HepG2 (cell line): ENCODE measurements around the gene FOXE3. TPM values are rescaled to one million over a fixed set of nuclear protein-coding genes. Genes with fewer than 3 reads are reported as not detected.

Source experiments
- ATAC-seq: fragments of 200-7000 bp; cut with Tn5 transposase; 3 replicates; pipeline ENCODE4 v1.9.1; 2020; ENCODE audit warnings: mild to moderate bottlenecking, moderate library complexity
- BruUV-seq: library from RNA; stranded (reverse); fragments of 400-500 nt; replicated peaks from 2 replicates; lab custom pipeline; 2021; lab: Mats Ljungman, UMichigan
- CTCF ChIA-PET: fragments of 300-600 bp; formaldehyde crosslinking; extraction: SDS; loops from one replicate; lab custom pipeline; 2021; ENCODE audit warnings: low total read pairs, inconsistent platforms, low intra/inter-chr PET ratio; lab: Yijun Ruan, JAX
- POLR2A ChIA-PET: fragments of 350-600 bp; sonication (Branson Sonifier 250); formaldehyde crosslinking; loops from one replicate; lab custom pipeline; 2020; ENCODE audit warnings: antibody characterized with exemption, inconsistent platforms; lab: Yijun Ruan, JAX
- DNase-seq: peaks from one replicate; pipeline ENCODE4 v3.0.0-alpha.2; 2015; ENCODE audit warnings: low spot score
- FAIRE-seq: peaks from 3 replicates; lab custom pipeline; 2011; peaks lifted over from hg19 to GRCh38; lab: Jason Lieb, UNC
- H2AFZ ChIP-seq: one replicate; pipeline ENCODE4 v1.6.1; 2011; ENCODE audit warnings: low read length, inconsistent platforms
- H3K27ac ChIP-seq: fragments of 300-600 bp; 3 replicates; pipeline ENCODE4 v1.8.0; 2011; ENCODE audit warnings: mixed run types, mild to moderate bottlenecking, mixed read lengths, low read length, inconsistent platforms; ENCODE audit not compliant: insufficient read depth; ENCODE audit errors: extremely low read length
- H3K27me3 ChIP-seq, 2 experiments: fragments of 200-600 bp in 1 of 2; 2 replicates in 1 of 2; 3 replicates in 1 of 2; pipeline versions ENCODE4 v1.6.0 to v1.8.0; 2011; ENCODE audit warnings: low read length in 2 of 2, mild to moderate bottlenecking in 2 of 2, moderate library complexity in 2 of 2, inconsistent platforms in 1 of 2; ENCODE audit not compliant: insufficient read depth in 2 of 2, control insufficient read depth in 1 of 2
- H3K36me3 ChIP-seq, 2 experiments: fragments of 200-600 bp in 1 of 2; replicated peaks in 1 of 2; 2 replicates in 1 of 2; 3 replicates in 1 of 2; pipeline versions ENCODE4 v1.5.1 to v1.8.0; 2011; ENCODE audit warnings: low read length in 2 of 2, inconsistent platforms in 1 of 2; ENCODE audit not compliant: insufficient read depth in 2 of 2, control insufficient read depth in 1 of 2
- H3K4me1 ChIP-seq: 2 replicates; pipeline ENCODE4 v1.5.1; 2012; ENCODE audit warnings: low read length, inconsistent platforms; ENCODE audit not compliant: insufficient read depth
- H3K4me2 ChIP-seq: 2 replicates; pipeline ENCODE4 v1.6.0; 2011; ENCODE audit warnings: low read depth, low read length, inconsistent platforms
- H3K4me3 ChIP-seq, 3 experiments: fragments of 200-600 bp in 1 of 3; sonication (generic), shearing (Covaris generic) in 1 of 3; replicated peaks in 1 of 3; 2 replicates each; pipeline ENCODE4 v1.5.1; 2011 to 2016; ENCODE audit warnings: low read length in 3 of 3, inconsistent platforms in 2 of 3, low read depth in 2 of 3, mild to moderate bottlenecking in 2 of 3, control low read depth in 1 of 3, mixed read lengths in 1 of 3; ENCODE audit not compliant: insufficient read depth in 1 of 3
- H3K79me2 ChIP-seq: one replicate; pipeline ENCODE4 v1.6.1; 2011; ENCODE audit warnings: low read length, inconsistent platforms; ENCODE audit not compliant: insufficient read depth
- H3K9ac ChIP-seq: 2 replicates; pipeline ENCODE4 v1.6.0; 2011; ENCODE audit warnings: mild to moderate bottlenecking, low read depth, low read length, inconsistent platforms; ENCODE audit not compliant: insufficient read depth
- H3K9me3 ChIP-seq: 2 replicates; pipeline ENCODE4 v1.5.1; 2012; ENCODE audit warnings: mild to moderate bottlenecking, low read length
- H4K20me1 ChIP-seq: 2 replicates; pipeline ENCODE4 v1.6.0; 2011; ENCODE audit warnings: inconsistent platforms, mild to moderate bottlenecking, low read length, moderate library complexity; ENCODE audit not compliant: insufficient read depth
- WGBS: methylation state at CpG from one replicate; pipeline ENCODE4 v1.1.6; 2017; ENCODE audit warnings: low lambda C conversion rate; 5-methylcytosine and 5-hydroxymethylcytosine counted together
- in situ Hi-C: cut with HindIII; loops from 2 replicates; pipeline ENCODE4 v1.10.0; 2017; ENCODE audit warnings: low pct_unique_long_range_greater_than_20kb; ENCODE audit not compliant: extremely low pct_ligation_motif_present
- intact Hi-C: fragments of 100-400 bp; cut with micrococcal nuclease; formaldehyde crosslinking; loops from one replicate; pipeline ENCODE4 v1.10.0; 2022; ENCODE audit not compliant: unreplicated experiment
- polyA plus RNA-seq, 8 experiments: library from polyadenylated mRNA; depleted of rRNA in 3 of 8; stranded (reverse) in 7 of 8; unstranded in 1 of 8; fragments of >200 nt; fragmentation: Illumina TruSeq in 4 of 8; extraction: Trizol in 4 of 8; gene quantifications; 2 replicates each; pipeline versions ENCODE4 v1.2.1 to v1.2.3, GENCODE V29; 2011 to 2016; ENCODE audit warnings: low read depth in 4 of 8, missing spikeins in 1 of 8, mixed read lengths in 1 of 8; ENCODE audit not compliant: insufficient read depth in 1 of 8
- total RNA-seq, 5 experiments: library from RNA; depleted of rRNA; stranded (reverse); fragments of >200 nt; fragmentation: Illumina TruSeq; extraction: Trizol; gene quantifications; 2 replicates each; pipeline ENCODE4 v1.2.3, GENCODE V29; 2016; ENCODE audit warnings: low read depth in 1 of 5
- TF ChIP-seq, protein P1 (sequence below): sonication (generic); formaldehyde crosslinking; IDR thresholded peaks from one replicate; pipeline ENCODE4 v1.5.1; 2020; ENCODE audit warnings: mild to moderate bottlenecking, missing genetic modification reagents; ENCODE audit errors: not compliant biosample characterization
- TF ChIP-seq, protein P2 (sequence below): sonication (generic); formaldehyde crosslinking; IDR thresholded peaks from 2 replicates; pipeline ENCODE4 v1.4.0; 2020; ENCODE audit warnings: missing genetic modification reagents

Gene FOXE3
- total and polyA plus RNA-seq, 2 of the 13 experiments (the other 11 are each of a cell fraction or from before 2014, with no cell fraction given), result not detected

DNA sequence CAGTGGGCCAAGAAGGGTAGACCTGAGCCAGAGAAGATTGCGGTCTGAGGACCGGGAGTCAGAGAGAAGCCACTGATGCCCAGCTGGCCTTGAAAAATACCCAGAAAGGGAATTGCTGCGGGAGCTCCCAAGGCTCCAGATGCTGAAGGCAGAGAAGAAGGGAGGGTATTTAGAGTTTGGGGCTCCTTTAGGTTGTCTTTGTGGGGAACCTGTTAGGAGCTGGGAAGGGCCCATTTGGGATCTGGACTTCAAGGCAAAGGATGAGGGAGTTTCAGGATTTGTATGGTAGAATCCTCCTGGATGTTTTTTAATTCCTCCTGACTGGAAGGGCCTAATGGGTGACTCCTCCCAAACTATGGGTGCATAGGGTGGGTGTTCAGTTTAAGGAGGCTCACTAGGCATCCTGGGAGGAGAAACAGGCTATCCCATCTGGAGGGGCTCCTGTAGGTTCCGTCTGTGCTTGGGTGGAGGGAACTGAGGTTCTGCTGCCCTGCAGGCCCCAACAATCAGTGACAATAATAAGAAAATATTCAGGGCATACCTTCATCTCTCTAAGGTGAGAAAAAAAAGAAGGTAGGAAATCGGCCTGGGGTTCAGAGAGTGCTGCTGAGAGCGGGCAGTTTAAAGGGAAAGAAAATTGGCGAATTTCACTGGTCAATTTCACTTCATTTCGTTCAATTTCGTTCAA, 26.9 kb downstream of the FOXE3 start:
- TF ChIP-seq, protein P1, sequence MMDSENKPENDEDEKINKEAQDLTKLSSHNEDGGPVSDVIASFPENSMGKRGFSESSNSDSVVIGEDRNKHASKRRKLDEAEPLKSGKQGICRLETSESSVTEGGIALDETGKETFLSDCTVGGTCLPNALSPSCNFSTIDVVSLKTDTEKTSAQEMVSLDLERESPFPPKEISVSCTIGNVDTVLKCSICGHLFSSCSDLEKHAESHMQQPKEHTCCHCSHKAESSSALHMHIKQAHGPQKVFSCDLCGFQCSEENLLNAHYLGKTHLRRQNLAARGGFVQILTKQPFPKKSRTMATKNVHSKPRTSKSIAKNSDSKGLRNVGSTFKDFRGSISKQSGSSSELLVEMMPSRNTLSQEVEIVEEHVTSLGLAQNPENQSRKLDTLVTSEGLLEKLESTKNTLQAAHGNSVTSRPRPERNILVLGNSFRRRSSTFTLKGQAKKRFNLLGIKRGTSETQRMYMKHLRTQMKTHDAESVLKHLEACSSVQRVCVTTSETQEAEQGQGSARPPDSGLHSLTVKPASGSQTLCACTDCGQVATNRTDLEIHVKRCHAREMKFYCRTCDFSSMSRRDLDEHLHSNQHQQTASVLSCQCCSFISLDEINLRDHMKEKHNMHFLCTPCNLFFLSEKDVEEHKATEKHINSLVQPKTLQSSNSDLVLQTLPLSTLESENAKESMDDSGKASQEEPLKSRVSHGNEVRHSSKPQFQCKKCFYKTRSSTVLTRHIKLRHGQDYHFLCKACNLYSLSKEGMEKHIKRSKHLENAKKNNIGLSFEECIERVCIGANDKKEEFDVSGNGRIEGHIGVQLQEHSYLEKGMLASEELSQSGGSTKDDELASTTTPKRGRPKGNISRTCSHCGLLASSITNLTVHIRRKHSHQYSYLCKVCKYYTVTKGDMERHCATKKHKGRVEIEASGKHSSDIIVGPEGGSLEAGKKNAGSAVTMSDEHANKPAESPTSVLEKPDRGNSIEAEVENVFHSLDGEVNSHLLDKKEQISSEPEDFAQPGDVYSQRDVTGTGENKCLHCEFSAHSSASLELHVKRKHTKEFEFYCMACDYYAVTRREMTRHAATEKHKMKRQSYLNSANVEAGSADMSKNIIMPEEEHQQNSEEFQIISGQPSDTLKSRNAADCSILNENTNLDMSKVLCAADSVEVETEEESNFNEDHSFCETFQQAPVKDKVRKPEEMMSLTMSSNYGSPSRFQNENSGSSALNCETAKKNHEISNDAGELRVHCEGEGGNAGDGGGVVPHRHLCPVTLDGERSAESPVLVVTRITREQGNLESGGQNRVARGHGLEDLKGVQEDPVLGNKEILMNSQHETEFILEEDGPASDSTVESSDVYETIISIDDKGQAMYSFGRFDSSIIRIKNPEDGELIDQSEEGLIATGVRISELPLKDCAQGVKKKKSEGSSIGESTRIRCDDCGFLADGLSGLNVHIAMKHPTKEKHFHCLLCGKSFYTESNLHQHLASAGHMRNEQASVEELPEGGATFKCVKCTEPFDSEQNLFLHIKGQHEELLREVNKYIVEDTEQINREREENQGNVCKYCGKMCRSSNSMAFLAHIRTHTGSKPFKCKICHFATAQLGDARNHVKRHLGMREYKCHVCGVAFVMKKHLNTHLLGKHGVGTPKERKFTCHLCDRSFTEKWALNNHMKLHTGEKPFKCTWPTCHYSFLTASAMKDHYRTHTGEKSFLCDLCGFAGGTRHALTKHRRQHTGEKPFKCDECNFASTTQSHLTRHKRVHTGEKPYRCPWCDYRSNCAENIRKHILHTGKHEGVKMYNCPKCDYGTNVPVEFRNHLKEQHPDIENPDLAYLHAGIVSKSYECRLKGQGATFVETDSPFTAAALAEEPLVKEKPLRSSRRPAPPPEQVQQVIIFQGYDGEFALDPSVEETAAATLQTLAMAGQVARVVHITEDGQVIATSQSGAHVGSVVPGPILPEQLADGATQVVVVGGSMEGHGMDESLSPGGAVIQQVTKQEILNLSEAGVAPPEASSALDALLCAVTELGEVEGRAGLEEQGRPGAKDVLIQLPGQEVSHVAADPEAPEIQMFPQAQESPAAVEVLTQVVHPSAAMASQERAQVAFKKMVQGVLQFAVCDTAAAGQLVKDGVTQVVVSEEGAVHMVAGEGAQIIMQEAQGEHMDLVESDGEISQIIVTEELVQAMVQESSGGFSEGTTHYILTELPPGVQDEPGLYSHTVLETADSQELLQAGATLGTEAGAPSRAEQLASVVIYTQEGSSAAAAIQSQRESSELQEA, result no peak
- TF ChIP-seq, protein P2, sequence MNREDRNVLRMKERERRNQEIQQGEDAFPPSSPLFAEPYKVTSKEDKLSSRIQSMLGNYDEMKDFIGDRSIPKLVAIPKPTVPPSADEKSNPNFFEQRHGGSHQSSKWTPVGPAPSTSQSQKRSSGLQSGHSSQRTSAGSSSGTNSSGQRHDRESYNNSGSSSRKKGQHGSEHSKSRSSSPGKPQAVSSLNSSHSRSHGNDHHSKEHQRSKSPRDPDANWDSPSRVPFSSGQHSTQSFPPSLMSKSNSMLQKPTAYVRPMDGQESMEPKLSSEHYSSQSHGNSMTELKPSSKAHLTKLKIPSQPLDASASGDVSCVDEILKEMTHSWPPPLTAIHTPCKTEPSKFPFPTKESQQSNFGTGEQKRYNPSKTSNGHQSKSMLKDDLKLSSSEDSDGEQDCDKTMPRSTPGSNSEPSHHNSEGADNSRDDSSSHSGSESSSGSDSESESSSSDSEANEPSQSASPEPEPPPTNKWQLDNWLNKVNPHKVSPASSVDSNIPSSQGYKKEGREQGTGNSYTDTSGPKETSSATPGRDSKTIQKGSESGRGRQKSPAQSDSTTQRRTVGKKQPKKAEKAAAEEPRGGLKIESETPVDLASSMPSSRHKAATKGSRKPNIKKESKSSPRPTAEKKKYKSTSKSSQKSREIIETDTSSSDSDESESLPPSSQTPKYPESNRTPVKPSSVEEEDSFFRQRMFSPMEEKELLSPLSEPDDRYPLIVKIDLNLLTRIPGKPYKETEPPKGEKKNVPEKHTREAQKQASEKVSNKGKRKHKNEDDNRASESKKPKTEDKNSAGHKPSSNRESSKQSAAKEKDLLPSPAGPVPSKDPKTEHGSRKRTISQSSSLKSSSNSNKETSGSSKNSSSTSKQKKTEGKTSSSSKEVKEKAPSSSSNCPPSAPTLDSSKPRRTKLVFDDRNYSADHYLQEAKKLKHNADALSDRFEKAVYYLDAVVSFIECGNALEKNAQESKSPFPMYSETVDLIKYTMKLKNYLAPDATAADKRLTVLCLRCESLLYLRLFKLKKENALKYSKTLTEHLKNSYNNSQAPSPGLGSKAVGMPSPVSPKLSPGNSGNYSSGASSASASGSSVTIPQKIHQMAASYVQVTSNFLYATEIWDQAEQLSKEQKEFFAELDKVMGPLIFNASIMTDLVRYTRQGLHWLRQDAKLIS, result no peak
- TF ChIP-seq, all 625 proteins: peak for 0
- Histone ChIP-seq H3K79me2 (no peaks in the 10 kb centered on the region), H2AFZ (no peak overlapping the region), H3K27ac (no peak overlapping the region), H3K4me3 (no peak overlapping the region), H3K9ac (no peak overlapping the region), H3K4me1 (no peaks in the 10 kb centered on the region), H3K27me3 (peaks cover 11 to 79% of the 10 kb centered on the region in 2 experiments; a peak in 4 of 5 replicates), H3K9me3 (no peaks in the 10 kb centered on the region), H3K36me3 (no peaks in the 10 kb centered on the region), H4K20me1 (peaks cover 2% of the 10 kb centered on the region; the same call in 1 of the 2 replicates), H3K4me2 (no peak overlapping the region)
- BruUV-seq, result no TSS peak
- FAIRE-seq (no peak), ATAC-seq (no peak), DNase-seq (no peak)
- WGBS, result 20% methylated on average over 9 of the region's 9 CpGs
- in situ Hi-C loops (no loop called here), intact Hi-C loops (no loop called here)
- POLR2A ChIA-PET, result no interaction called here
- CTCF ChIA-PET, result no interaction called here
